Progenitor cell of endocrine pancreas (in vitro differentiated cells): ENCODE data around the gene THAP12. TPM values are rescaled to one million over a fixed set of nuclear protein-coding genes. Genes with fewer than 3 reads are reported as not detected.
"Not testable (repeated sequence)": the region's sequence is repeated elsewhere in the genome, so short reads cannot be mapped to it uniquely, and the experiment has no call there.

ENCODE experiments used
- DNase-seq: peaks from one replicate; pipeline ENCODE4 v3.0.0; 2021; ENCODE audit warnings: low spot score; ENCODE audit not compliant: unreplicated experiment
- H3K27ac Mint-ChIP-seq: 2 replicates; pipeline ENCODE4 v1.8.0; 2021; ENCODE audit warnings: mild to moderate bottlenecking, moderate library complexity, mixed read lengths
- H3K27me3 Mint-ChIP-seq: 2 replicates; pipeline ENCODE4 v1.8.0; 2021; ENCODE audit warnings: mixed read lengths
- H3K36me3 Mint-ChIP-seq: 2 replicates; pipeline ENCODE4 v1.8.0; 2022; ENCODE audit warnings: mixed read lengths; ENCODE audit not compliant: insufficient read depth
- H3K4me1 Mint-ChIP-seq: 2 replicates; pipeline ENCODE4 v1.8.0; 2021; ENCODE audit warnings: low read depth, mixed read lengths
- H3K4me3 Mint-ChIP-seq: 2 replicates; pipeline ENCODE4 v1.8.0; 2021; ENCODE audit warnings: low read depth, mild to moderate bottlenecking, moderate library complexity, mixed read lengths
- H3K9me3 Mint-ChIP-seq: 2 replicates; pipeline ENCODE4 v1.8.0; 2021; ENCODE audit warnings: low read depth, mixed read lengths
- total RNA-seq: library from RNA; stranded (reverse); gene quantifications from 2 replicates; pipeline ENCODE4 v1.2.1, GENCODE V29; 2021
- TF ChIP-seq, protein P1 (sequence below): fragments of 200-600 bp; sonication (generic); IDR thresholded peaks from one replicate; pipeline ENCODE4 v1.5.0; 2021; ENCODE audit warnings: antibody characterized with exemption, mild to moderate bottlenecking; ENCODE audit not compliant: unreplicated experiment

Gene THAP12
- total RNA-seq, 1 donor from 2014 or later, result 51.1 TPM

DNA sequence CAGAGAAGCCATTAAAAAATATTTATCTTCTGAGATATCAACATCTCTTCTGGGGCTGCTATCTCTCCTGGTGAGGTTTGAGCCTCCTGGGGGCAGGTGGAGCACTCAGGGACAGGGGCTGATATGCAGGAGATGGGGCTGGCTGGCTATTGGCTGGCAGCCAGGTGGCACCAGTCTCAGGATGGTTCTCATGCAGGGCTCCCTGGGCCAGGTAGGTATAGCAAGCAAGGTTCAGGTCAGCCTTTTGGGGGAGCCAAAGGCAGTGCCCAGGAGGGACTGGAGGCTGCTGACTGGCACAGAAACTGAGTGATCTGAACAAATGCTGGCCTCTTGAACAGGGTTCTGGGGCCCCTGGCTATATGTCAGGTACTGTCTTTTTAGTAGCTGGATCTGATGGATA lies 34.1 kb upstream of the THAP12 start:
- no peak overlapping the region for H3K27ac Mint-ChIP-seq
- no peaks in the 10 kb centered on the region for H3K36me3 Mint-ChIP-seq
- no peaks in the 10 kb centered on the region for H3K4me1 Mint-ChIP-seq
- no peak for DNase-seq
- TF ChIP-seq, protein P1, sequence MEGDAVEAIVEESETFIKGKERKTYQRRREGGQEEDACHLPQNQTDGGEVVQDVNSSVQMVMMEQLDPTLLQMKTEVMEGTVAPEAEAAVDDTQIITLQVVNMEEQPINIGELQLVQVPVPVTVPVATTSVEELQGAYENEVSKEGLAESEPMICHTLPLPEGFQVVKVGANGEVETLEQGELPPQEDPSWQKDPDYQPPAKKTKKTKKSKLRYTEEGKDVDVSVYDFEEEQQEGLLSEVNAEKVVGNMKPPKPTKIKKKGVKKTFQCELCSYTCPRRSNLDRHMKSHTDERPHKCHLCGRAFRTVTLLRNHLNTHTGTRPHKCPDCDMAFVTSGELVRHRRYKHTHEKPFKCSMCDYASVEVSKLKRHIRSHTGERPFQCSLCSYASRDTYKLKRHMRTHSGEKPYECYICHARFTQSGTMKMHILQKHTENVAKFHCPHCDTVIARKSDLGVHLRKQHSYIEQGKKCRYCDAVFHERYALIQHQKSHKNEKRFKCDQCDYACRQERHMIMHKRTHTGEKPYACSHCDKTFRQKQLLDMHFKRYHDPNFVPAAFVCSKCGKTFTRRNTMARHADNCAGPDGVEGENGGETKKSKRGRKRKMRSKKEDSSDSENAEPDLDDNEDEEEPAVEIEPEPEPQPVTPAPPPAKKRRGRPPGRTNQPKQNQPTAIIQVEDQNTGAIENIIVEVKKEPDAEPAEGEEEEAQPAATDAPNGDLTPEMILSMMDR, result no peak
- H3K4me3 Mint-ChIP-seq, result no peak overlapping the region
- H3K9me3 Mint-ChIP-seq, result no peaks in the 10 kb centered on the region
- peaks cover 8% of the 10 kb centered on the region for H3K27me3 Mint-ChIP-seq

DNA sequence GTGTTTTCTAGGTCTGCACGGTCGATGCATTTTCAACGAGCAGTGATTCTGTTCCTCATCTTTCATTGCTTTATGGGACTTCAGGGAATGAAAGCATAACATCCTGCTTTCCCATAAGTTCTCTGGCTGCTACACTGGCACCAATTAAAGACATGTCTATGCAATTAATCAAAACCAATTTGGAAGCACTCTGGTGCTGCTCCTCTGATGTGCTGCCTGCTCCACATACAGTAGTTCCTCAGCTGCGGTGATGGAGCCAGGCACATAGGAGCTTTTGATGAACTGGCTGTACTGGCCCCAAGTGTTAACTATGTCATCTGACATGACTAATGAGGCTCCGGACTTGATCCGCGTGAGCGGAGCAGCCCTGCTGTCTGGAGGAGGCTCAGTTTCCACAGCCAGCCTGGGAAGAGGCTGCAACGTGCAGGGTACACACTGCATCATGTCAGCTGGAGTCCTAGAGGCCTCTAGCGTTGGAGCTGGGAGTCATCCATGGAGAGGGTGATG lies 30.0 kb upstream of the THAP12 start:
- Mint-ChIP-seq H3K9me3 (no peaks in the 10 kb centered on the region), H3K4me3 (no peak overlapping the region), H3K36me3 (no peaks in the 10 kb centered on the region), H3K4me1 (peaks cover 1% of the 10 kb centered on the region), H3K27me3 (peaks cover 8% of the 10 kb centered on the region), H3K27ac (no peak overlapping the region)
- DNase-seq, result no peak
- TF ChIP-seq, protein P1, result no peak

DNA sequence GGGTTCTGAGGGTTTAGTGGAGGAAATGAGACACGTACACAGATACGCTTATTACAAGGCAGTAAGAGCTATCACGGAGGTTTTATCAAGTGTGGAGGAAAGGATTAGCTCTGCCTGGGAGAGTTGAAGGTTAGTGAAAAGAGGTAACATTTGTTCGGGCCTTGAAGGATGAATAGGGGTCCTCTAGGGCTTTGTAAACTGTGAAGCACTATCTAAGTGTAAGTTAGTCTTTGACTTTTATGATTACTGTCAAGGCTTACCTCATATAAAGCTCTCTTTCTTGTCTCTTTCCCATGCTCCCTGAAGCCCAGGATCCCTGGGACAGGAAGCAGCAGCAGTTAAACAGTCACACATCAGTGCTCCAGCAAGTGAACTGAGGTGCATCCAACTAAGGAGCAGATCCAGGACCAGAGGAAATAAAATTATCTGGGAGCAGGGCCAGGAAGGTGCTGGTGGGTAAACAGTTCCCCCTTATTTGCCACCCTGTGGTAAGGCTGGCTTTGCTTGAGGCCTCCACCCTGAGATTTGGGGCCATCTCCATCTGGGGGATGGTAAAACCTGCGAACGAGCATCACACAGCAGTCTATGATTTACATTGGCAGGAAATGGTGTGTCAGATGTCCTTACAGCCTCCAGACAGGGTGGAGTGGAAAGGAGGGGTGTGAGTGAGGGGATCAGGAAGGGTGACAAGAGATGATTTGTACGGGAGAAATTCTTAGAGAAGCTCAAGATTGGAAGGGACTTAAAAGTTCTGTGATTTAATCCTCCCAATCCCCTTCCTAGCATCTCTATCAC lies 27.4 kb upstream of the THAP12 start:
- H3K4me1 Mint-ChIP-seq, result peaks cover 1% of the 10 kb centered on the region
- H3K27me3 Mint-ChIP-seq, result peaks cover 3% of the 10 kb centered on the region
- no peaks in the 10 kb centered on the region for H3K9me3 Mint-ChIP-seq
- H3K27ac Mint-ChIP-seq, result peak overlapping the region; percentile 9
- no peak overlapping the region for H3K4me3 Mint-ChIP-seq
- DNase-seq, result no peak
- no peaks in the 10 kb centered on the region for H3K36me3 Mint-ChIP-seq
- TF ChIP-seq, protein P1, result no peak

DNA sequence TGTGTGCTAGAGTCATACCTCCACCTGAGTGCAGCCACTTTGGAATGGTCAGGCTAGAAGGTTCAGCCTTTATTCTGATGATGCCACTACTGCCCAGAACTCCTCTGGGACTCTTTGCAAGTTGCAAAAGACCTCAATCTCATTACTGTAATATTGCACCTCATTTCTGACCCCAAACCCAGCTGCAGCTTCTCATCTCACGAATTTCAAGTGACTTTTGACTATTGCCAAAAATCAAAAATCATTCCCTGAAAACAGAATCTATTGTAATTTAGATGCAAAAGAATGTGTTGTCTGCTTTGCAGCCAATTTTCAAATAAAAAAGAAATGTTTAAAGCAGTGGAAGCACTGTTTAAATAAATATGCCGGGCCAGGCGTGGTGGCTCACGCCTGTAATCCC lies 25.4 kb upstream of the THAP12 start:
- H3K9me3 Mint-ChIP-seq, result no peaks in the 10 kb centered on the region
- TF ChIP-seq, protein P1, result no peak
- H3K4me1 Mint-ChIP-seq, result peaks cover 1% of the 10 kb centered on the region
- H3K27ac Mint-ChIP-seq, result no peak overlapping the region
- H3K4me3 Mint-ChIP-seq, result no peak overlapping the region
- no peaks in the 10 kb centered on the region for H3K27me3 Mint-ChIP-seq
- no peak for DNase-seq
- H3K36me3 Mint-ChIP-seq, result no peaks in the 10 kb centered on the region

DNA sequence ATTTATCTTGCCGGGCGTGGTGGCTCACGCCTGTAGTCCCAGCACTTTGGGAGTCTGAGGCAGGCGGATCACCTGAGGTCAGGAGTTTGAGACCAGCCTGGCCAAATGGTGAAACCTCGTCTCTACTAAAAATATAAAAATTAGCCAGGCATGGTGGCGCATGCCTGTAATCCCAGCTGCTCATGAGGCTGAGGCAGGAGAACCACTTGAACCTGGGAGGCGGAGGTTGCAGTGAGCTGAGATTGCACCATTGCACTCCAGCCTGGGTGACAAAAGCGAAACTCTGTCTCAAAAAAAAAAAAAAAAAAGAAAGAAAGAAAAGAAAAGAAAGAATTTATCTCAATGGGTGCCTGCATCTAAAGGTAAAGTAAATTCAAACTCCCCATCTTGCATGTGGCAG lies 20.6 kb upstream of the THAP12 start:
- H3K27ac Mint-ChIP-seq, H3K27me3 Mint-ChIP-seq, H3K4me3 Mint-ChIP-seq, H3K4me1 Mint-ChIP-seq, H3K36me3 Mint-ChIP-seq, DNase-seq, H3K9me3 Mint-ChIP-seq: not testable (repeated sequence)

DNA sequence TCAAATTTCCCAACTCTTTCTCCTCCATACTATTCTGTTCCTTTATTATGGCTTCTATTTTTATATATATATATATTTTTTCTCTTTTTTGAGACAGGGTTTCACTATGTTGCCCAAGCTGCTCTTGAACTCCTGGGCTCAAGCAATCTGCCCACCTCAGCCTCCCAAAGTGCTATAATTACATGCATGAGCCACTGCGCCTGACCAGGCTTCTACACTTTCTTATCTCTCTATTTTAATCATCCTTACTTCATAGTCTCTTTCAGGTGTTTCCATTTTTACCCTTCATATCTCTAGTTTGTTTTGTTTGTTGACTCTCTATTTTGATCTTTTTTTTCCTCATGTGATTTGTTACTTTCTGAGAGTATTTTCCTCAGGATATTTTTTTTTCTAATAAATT lies 20.0 kb upstream of the THAP12 start:
- H3K4me1 Mint-ChIP-seq, result no peaks in the 10 kb centered on the region
- TF ChIP-seq, protein P1, result no peak
- H3K27me3 Mint-ChIP-seq, result no peaks in the 10 kb centered on the region
- peaks cover 1% of the 10 kb centered on the region for H3K36me3 Mint-ChIP-seq
- DNase-seq, result no peak
- H3K27ac Mint-ChIP-seq, result peak overlapping the region; percentile 53
- H3K9me3 Mint-ChIP-seq, result no peaks in the 10 kb centered on the region
- no peak overlapping the region for H3K4me3 Mint-ChIP-seq
